IPS-18c (cell line): ENCODE results near the gene MRPL46.
A peak's percentile ranks its signal among the peaks of the same experiment; 100 is the strongest.

ENCODE experiments used
- H3K4me3 ChIP-seq: 2 replicates; pipeline ENCODE4 v1.7.0; 2013; ENCODE audit warnings: low read depth, mild to moderate bottlenecking, low read length, moderate library complexity; ENCODE audit not compliant: insufficient read depth
- H3K9me3 ChIP-seq: one replicate; pipeline ENCODE4 v1.6.1; 2013; ENCODE audit warnings: mild to moderate bottlenecking, low read length, moderate library complexity; ENCODE audit not compliant: control insufficient read depth, insufficient read depth

The MRPL46 gene

GRCh38 chr15:88467073-88467934, at the start of gene MRPL46, which contains the start of gene MRPS11:
TSS of gene MRPL46 (minus strand) at chr15:88467388. CDS start at chr15:88467377, 11 bp downstream.
TSS of gene MRPS11 (plus strand) at chr15:88467708. CDS start at chr15:88467718, 10 bp downstream.
- peak within 1 kb of the TSS; percentile 88 for H3K4me3 ChIP-seq
- H3K9me3 ChIP-seq: no peaks in the 10 kb centered on the region

DNA sequence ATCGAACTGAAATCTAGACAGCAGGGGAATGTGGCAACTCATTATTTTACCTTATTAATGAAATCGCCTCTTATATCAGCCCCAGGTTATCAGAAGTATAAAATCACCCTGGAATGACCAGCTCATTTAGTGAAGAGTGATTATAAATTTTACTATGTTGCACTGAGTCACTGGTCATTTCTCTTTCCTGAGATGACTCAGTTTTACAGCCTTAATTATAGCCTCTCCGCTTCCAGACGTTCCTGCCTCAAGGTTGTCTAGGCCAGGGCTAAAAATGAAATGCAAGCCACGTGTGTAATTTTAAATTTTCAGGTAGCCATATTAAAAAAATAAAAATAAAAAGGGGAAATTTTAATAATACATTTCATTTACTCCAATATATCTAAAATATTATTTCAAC, 46.0 kb upstream of the MRPL46 start:
- Histone ChIP-seq H3K4me3 (no peak overlapping the region), H3K9me3 (no peaks in the 10 kb centered on the region)

GRCh38 chr15:88512601-88513000, 45.4 kb upstream of the MRPL46 start:
- H3K4me3 ChIP-seq: no peak overlapping the region

DNA sequence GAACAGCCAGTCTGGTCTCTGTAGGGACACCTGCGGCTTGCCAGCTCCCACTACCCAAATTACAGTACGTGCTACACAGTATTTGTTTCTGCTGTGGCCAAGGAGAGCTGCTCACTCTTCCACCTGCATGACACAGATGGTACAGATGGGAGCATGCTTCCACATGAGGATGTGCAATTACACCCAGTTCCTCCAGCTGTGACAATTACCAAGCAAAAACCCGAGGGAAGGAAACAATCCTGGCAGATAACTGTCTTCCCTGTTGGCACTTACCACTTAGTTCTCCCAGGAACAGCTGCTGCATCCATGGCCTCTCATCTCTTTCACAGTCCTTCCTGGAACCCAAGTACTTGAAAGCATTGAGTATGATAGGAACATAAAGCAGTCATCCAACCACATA, 44.9 kb upstream of the MRPL46 start:
- H3K4me3 ChIP-seq: no peak overlapping the region
- H3K9me3 ChIP-seq: no peaks in the 10 kb centered on the region

More at GRCh38 chr15:88512601-88513000, 45.4 kb upstream of the MRPL46 start:
- H3K9me3 ChIP-seq: no peaks in the 10 kb centered on the region

GRCh38 chr15:88511161-88511560, 44.0 kb upstream of the MRPL46 start:
- Histone ChIP-seq H3K9me3 (no peaks in the 10 kb centered on the region), H3K4me3 (no peak overlapping the region)

DNA sequence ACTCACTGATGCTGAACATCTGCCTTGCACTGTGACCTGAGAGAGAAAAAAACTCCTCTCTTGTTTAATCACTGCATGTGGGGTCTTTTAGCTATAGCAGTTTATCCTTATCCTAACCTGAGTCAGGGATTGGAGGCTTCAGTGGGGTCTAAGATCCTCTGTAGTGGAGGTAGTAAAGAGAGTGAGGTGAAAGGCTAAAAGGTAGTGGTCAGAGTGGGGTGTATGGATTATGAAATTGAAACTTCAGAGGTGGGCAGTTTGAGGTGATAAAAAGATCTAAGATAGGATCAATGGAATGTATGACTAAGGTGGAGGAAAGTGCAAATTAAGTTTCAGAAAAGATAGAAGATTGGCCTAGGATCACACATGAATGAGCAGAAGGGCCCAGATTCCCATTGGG, 42.8 kb upstream of the MRPL46 start:
- Histone ChIP-seq H3K9me3 (no peaks in the 10 kb centered on the region), H3K4me3 (no peak overlapping the region)

DNA sequence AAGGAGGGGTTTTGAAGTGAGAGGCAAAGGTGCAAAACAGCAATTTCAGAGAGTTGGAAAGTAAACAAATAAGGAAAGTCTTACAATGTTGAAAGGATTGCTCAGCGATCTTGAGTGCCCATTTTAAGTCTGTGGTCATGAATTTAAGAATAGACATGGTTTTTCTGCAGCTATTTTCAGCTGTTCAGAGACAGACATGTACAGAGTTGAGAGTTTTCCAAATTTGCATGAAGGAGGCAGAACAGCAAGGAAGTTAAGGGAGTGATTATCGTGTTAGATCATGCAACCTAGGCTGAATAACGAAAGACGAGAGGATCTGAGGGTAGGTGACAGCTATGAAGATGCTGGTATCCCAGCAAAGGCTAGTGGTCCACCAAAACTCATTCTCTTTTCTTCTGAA, 42.1 kb upstream of the MRPL46 start:
- H3K4me3 ChIP-seq: no peak overlapping the region
- H3K9me3 ChIP-seq: no peaks in the 10 kb centered on the region

DNA sequence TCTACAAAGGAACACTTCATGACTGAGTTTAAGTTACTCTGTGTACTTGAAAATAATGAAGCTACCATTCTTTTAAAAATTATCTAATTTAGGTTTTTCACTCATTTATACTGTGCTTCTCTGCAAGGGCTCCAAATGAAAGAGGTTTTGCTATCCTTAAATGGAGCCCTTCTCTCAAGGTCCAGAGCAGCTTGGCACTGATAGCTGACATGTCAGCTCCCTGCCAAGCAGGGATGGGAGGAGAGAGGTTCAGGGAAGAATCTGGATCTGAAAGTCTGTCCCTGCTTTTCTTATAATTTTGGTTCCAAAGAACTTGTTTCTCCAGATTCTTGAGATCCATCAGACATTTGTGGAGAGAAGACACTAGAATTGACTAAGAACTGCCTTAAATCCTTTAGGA, 39.4 kb upstream of the MRPL46 start:
- H3K9me3 ChIP-seq: no peaks in the 10 kb centered on the region
- no peak overlapping the region for H3K4me3 ChIP-seq

GRCh38 chr15:88505721-88506120, 38.5 kb upstream of the MRPL46 start:
- Histone ChIP-seq H3K4me3 (no peak overlapping the region), H3K9me3 (no peaks in the 10 kb centered on the region)

GRCh38 chr15:88504445-88504844, 37.3 kb upstream of the MRPL46 start:
- Histone ChIP-seq H3K9me3 (no peaks in the 10 kb centered on the region), H3K4me3 (no peak overlapping the region)

- Histone ChIP-seq H3K9me3 (no peaks in the 10 kb centered on the region), H3K4me3 (no peak overlapping the region)
Measured at GRCh38 chr15:88498996-88499395, 31.8 kb upstream of the MRPL46 start.

GRCh38 chr15:88497109-88497765, 30.0 kb upstream of the MRPL46 start:
- no peak overlapping the region for H3K4me3 ChIP-seq

DNA sequence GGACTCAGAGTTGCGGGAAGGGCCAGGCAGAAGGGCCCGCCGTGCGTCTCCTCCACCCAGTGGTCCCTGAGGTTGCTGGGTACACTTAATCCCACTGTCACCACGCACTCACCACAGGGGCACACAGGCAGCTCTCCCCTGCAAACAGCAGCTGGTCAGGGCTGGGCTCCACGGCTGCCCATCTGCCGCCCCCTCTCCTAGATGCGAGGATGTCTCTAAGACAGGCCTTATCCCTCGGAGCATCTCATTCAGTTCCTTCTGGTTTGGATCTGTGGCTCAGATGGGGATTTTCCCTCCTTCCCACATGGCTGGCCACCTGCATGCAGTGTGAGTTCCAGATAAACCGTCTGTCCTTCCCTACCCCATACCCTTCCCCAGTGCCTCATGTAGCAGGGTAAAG, 26.7 kb upstream of the MRPL46 start:
- Histone ChIP-seq H3K9me3 (peaks cover 2% of the 10 kb centered on the region), H3K4me3 (no peak overlapping the region)

More at GRCh38 chr15:88497109-88497765, 30.0 kb upstream of the MRPL46 start:
- H3K9me3 ChIP-seq: no peaks in the 10 kb centered on the region

DNA sequence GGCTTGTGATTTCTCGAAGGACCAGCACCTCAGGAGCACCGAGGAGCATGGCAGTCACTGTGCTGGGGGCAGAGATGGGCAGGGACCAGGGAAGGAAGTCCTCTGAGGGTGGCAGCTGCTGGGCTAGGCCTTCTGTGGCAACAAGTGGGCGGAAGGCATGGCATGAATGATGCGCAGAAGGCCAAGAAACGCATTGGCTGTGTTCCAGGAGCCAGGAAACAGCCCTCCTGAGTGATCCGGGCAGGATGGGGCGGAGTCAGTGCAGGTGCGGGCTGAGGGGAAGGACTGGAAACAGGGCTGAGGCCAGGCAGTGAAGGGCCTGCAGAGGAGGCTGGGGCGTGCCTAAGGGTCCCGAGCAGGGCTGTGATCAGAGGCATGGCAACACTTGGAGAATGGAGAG, 24.0 kb upstream of the MRPL46 start:
- H3K9me3 ChIP-seq: peaks cover 2% of the 10 kb centered on the region
- H3K4me3 ChIP-seq: no peak overlapping the region

- no peak overlapping the region for H3K4me3 ChIP-seq
Measured at GRCh38 chr15:88490036-88490435, 22.8 kb upstream of the MRPL46 start.

DNA sequence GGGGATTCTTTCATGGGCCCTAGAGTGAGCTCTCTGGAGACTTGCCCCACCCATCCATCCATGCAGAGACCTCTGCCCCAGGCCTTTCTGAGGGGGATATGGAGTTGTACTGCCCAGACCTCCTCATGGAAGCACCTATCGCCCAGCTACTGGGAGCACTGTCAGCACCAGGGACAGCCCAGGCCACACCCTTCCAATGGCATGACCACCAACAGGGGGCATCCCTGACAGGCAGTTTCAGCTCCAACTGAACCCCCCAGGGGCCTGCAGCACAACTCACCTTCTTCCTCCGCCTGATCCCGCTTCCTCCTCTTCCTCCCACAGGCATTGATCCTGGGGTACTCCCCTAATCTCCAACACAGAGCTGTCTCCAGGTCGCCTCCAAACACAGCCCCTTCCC, 22.1 kb upstream of the MRPL46 start:
- H3K4me3 ChIP-seq: no peak overlapping the region
- peaks cover 2% of the 10 kb centered on the region for H3K9me3 ChIP-seq

More at GRCh38 chr15:88490036-88490435, 22.8 kb upstream of the MRPL46 start:
- H3K9me3 ChIP-seq: peaks cover 2% of the 10 kb centered on the region

- Histone ChIP-seq H3K4me3 (no peak overlapping the region), H3K9me3 (peaks cover 2% of the 10 kb centered on the region)
Measured at GRCh38 chr15:88487796-88488523, 20.8 kb upstream of the MRPL46 start.
